IPS DF 19.7 (cell line): Measurements from ENCODE around the gene TRDMT1.

Experiments used
- DNase-seq: peaks from one replicate; pipeline ENCODE4 v3.0.0-alpha.2; 2013; ENCODE audit warnings: low read depth, low spot score

The TRDMT1 gene

GRCh38 chr10:17175551-17175950 lies 25.9 kb downstream of the TRDMT1 start:
- no peak for DNase-seq

DNA sequence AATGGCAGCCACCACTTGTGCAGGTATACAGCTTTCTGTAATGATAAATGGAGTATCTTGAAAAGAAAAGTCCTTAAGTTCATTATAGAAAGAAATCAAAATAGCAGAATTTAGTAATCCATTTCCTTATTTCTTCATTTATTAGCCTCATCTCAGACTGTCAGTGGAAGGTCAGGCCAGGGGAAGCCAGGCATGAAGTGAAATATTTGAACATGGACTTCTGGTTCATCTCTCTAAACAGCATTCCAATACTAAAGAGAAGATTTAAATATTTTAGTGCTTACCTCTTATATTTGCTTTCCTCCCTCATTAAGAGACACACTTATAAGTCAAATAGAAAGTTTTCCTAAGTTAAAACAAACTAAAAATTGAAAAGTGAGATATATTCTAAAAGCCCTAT lies 26.8 kb downstream of the TRDMT1 start:
- DNase-seq: no peak

- DNase-seq: no peak
Measured at GRCh38 chr10:17171141-17171641, 30.3 kb downstream of the TRDMT1 start.

GRCh38 chr10:17169803-17170202 lies 31.7 kb downstream of the TRDMT1 start:
- DNase-seq: no peak

DNA sequence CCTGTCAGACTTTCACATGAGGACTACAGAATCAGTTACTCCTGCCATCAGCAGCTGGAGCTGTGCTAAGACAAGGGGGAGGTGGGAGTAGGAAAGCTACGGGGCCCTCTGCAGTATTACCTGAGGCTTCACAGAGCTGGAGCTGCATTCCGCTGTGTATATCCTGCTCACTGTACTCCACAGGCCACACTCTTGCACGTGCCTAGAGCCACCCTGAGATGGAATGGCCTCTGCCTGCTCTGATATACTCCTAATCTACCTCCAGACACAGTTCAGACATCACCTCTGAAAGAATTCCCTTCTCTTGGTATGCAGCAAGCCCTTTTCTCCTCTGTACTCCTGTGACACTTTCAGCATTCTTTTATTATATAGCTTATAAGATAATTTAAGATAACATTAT lies 34.8 kb downstream of the TRDMT1 start:
- DNase-seq: no peak

DNA sequence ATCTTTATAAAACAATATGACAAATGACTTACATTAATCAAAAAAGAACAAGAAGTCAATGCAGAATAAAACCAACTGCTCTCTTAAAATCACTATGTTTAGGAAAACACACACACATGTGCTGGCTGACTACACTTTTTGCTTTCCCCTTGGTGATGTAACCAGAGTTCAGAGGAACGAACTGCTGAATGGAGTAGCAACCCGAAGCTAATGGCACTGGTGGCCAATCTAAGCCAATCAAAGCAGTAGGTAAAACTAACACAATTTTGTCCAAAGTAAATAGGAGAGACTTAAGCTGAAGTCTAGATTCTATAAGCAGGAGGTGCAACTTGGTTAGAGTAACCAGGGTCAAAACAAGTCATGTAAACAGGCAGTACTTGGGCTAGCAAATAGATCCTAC lies 38.6 kb downstream of the TRDMT1 start:
- DNase-seq: no peak

DNA sequence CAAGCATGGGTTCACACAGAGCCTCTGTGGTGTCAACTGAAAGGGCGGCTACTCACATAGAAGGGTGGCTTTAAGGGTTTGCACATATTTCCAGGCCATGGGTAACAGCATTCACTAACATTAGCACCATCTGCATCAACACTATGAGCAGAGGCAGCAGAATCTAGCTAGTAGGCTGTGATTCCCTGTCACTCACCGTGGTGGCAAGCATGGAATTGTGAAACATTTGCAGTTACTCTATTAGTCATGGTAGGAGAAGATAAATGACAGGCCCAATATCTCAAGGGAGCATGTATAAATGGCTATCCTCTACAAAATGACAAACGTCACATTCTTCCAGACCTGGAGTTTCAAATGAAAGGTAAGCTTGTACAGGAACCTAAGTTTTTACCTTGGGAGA lies 39.7 kb downstream of the TRDMT1 start:
- no peak for DNase-seq

DNA sequence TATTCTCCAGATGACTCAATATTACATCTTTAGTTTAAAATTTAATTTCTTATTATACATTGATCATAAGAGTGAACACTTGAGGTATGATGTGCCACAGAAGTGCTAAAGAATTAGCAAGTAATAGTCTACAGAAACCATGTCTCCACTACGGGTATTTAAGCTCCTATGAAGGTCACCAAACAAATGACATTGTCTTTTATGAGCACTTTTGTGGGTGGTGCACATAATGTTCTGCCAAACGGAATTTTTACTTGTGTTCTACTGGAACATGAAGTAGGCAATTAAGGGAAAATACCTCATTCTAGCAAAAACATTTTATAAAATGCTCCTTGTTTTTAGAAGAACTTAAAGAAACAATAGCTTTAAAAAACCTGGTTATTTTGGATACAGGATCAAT lies 44.4 kb downstream of the TRDMT1 start:
- DNase-seq: no peak

GRCh38 chr10:17155826-17156225 lies 45.6 kb downstream of the TRDMT1 start:
- no peak for DNase-seq

DNA sequence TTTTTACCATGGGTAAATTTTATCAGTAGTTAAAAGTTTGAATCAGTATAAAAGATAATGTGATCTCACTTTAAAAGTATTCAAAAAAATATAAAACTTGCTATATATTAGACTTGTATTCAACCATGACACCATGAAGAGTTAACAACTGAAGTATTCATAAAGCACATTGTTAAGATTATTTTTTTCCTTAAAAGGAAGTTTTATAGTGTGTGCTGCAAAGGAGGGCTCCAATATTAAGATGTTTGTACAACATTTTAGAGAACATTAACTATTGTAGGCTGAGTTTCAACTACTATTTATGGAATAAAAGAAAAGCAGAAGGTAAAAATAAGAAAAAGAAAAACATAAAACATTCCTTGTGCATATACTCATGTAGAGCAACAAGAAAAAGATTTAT lies 47.4 kb downstream of the TRDMT1 start:
- no peak for DNase-seq

- DNase-seq: no peak
Measured at GRCh38 chr10:17153321-17153720, 48.2 kb downstream of the TRDMT1 start.

GRCh38 chr10:17151716-17152115 lies 49.8 kb downstream of the TRDMT1 start:
- no peak for DNase-seq

- no peak for DNase-seq
Measured at GRCh38 chr10:17147884-17148489, 53.5 kb downstream of the TRDMT1 start.

GRCh38 chr10:17146892-17147291 lies 54.6 kb downstream of the TRDMT1 start:
- DNase-seq: no peak

- no peak for DNase-seq
Measured at GRCh38 chr10:17145239-17145638, 56.2 kb downstream of the TRDMT1 start.

GRCh38 chr10:17144757-17145156 lies 56.7 kb downstream of the TRDMT1 start:
- DNase-seq: no peak

DNA sequence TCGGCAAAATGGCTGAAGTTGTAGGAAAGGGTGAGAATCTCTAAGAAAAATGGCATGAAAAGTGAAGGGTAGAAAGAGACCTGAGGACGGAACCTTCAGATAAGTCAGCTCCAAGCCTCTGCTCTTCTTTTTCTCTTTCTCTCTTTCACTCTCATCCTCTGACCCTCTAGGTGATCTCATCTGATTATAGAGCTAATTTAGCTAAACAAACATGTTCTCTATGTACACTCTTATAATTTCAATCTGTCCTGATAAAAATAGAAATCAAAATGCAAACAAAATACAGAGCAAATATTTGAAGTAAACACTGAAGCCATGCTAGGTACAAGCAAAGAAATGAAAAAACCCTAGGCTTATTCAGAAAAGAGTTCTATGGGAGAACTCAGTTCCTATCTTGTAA lies 57.4 kb downstream of the TRDMT1 start:
- no peak for DNase-seq

DNA sequence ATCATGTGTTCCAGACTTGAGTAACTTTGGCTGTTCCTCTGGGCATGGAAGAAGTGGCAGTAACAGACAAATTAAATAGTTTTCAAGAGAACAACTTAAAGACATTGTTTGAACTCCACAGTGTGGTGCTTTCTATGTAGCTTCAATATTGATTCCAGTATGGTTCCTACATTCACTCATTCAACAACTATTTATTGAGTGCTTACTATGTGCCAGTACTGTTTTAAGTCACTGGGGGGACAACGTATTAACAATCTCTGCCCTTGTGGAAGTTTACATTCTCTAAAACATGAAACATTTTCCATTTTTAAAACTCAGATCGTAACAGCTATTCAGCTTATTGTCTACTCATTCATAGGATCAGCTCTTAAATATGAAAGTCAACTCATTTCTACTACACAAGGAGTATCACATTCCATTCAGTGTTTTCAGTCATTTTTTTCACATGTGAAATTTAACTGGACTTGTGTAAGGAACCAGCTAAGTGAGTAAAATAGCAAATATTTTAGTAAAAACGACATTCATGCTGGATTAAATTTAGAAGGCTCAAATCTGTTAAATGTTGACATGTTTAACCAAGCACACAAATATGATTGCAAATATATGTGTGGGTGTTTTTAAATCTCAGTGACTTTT lies 58.3 kb downstream of the TRDMT1 start:
- no peak for DNase-seq

DNA sequence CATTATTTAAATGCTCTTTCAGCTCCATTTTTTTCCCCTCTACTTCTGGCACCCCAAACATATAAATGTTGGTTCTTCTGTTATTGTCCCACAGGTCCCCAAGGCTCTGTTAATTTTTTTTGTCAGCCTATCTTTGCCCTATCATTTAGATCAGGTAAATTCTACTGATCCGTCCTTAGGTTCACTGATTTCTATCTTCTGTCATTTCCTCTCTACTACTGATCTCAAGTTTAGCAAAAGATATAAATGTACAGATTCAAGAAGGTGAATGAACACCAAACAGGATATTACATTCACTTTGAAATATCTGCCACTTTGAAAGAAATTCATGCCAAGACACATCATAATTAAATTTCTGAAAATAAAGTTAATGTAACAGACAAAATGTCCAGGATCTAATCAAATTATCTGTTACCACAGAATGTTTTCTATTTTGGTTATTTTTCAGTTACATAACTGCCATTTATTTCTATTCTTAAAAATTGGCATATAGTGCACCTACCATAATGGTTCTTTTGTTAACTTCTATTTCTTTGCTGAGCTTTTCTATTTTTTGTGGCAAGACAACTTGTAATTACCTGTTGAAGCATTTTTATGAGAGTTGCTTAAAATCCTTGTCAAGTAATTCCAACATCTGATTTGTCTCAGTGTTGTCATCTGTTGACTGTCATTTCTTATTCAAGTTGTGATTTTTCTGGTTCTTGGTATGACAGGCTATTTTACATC lies 59.8 kb downstream of the TRDMT1 start:
- DNase-seq: no peak

DNA sequence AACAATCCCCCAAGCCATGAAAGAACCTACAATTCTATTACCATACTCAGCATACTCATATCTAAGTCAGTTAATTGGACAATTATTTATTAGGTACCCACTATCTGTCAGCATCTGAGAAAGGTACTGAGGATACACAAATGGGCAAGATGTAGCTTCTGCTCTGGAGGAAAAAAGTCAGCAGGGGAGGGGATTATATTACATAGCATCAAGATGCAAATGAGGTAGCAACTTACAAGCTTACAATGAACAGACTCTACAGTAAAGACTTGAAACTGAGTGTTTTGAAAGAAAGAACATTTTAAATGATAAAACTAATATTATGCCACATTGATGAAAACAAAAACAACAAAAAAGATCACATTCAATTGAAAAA lies 61.1 kb downstream of the TRDMT1 start:
- DNase-seq: no peak

GRCh38 chr10:17138460-17139042 lies 62.9 kb downstream of the TRDMT1 start:
- DNase-seq: no peak

GRCh38 chr10:17134737-17135260 lies 66.7 kb downstream of the TRDMT1 start:
- no peak for DNase-seq
